Measurements from ENCODE around the gene ELOVL7. TPM values are rescaled to one million over a fixed set of nuclear protein-coding genes. Genes with fewer than 3 reads are reported as not detected.
"Not testable (repeated sequence)": the region's sequence is repeated elsewhere in the genome, so short reads cannot be mapped to it uniquely, and the experiment has no call there.

Gene ELOVL7
- total and polyA plus RNA-seq, 2 donors (not counting 3 experiments of a cell fraction or from before 2014, with no cell fraction given): 0.01 to 0.09 TPM

GRCh38 chr5:60870857-60871256 is 26.8 kb upstream of the ELOVL7 start:
- intact Hi-C loops (cut with micrococcal nuclease): no loop called here

GRCh38 chr5:60860572-60860971 is 16.5 kb upstream of the ELOVL7 start:
- H2AFZ ChIP-seq (ENCODE audit: low read depth, low read length); BruUV-seq (replicated peaks); H3K4me1 ChIP-seq (ENCODE audit: control insufficient read depth, extremely low read depth, insufficient read depth, low read length); intact Hi-C loops (cut with micrococcal nuclease); DNase-seq (ENCODE audit: low read depth, low spot score); H3K9me3 ChIP-seq (replicated peaks; ENCODE audit: control insufficient read depth, insufficient read depth, low read length); dilution Hi-C loops (cut with MboI; ENCODE audit: extremely low pct_ligation_motif_present, low sequenced_read_pairs); H3K79me2 ChIP-seq (ENCODE audit: control insufficient read depth, insufficient read depth, low read length); H3K27me3 ChIP-seq (ENCODE audit: control insufficient read depth in 2 of 2, insufficient read depth in 2 of 2, low read length in 2 of 2); CTCF ChIA-PET; H3K36me3 ChIP-seq (ENCODE audit: control insufficient read depth in 2 of 2, extremely low read depth in 1 of 2, insufficient read depth in 2 of 2, low read length in 2 of 2); H3K27ac ChIP-seq (ENCODE audit: insufficient read depth, low read depth, low read length); H3K4me2 ChIP-seq (ENCODE audit: insufficient read depth, low read length); H3K9me1 ChIP-seq (replicated peaks; ENCODE audit: control insufficient read depth, extremely low read depth, insufficient read depth, low read length); POLR2A ChIA-PET; H3K4me3 ChIP-seq (replicated peaks in 1 of 3; ENCODE audit: insufficient read depth in 1 of 3, low read depth in 1 of 3, low read length in 3 of 3); H4K20me1 ChIP-seq (replicated peaks; ENCODE audit: control insufficient read depth, extremely low read depth, insufficient read depth, low read length); FAIRE-seq; H3K9ac ChIP-seq (replicated peaks; ENCODE audit: extremely low read depth, insufficient read depth, low read length): not testable (repeated sequence)

More at GRCh38 chr5:60870857-60871256, 26.8 kb upstream of the ELOVL7 start:
- POLR2A ChIA-PET: no interaction called here
- dilution Hi-C loops (cut with MboI; ENCODE audit: extremely low pct_ligation_motif_present, low sequenced_read_pairs): no loop called here
- DNase-seq (ENCODE audit: low read depth, low spot score) (no peak), FAIRE-seq (no peak)
- Histone ChIP-seq H3K9me3 (replicated peaks; ENCODE audit: control insufficient read depth, insufficient read depth, low read length) (no peaks in the 10 kb centered on the region), H3K9me1 (replicated peaks; ENCODE audit: control insufficient read depth, extremely low read depth, insufficient read depth, low read length) (no peaks in the 10 kb centered on the region), H3K27me3 (ENCODE audit: control insufficient read depth in 2 of 2, insufficient read depth in 2 of 2, low read length in 2 of 2) (no peaks in the 10 kb centered on the region), H3K4me1 (ENCODE audit: control insufficient read depth, extremely low read depth, insufficient read depth, low read length) (no peaks in the 10 kb centered on the region), H3K79me2 (ENCODE audit: control insufficient read depth, insufficient read depth, low read length) (no peaks in the 10 kb centered on the region), H3K36me3 (ENCODE audit: control insufficient read depth in 2 of 2, extremely low read depth in 1 of 2, insufficient read depth in 2 of 2, low read length in 2 of 2) (no peaks in the 10 kb centered on the region), H3K27ac (ENCODE audit: insufficient read depth, low read depth, low read length) (no peak overlapping the region), H2AFZ (ENCODE audit: low read depth, low read length) (no peak overlapping the region), H3K9ac (replicated peaks; ENCODE audit: extremely low read depth, insufficient read depth, low read length) (no peak overlapping the region), H3K4me3 (replicated peaks in 1 of 3; ENCODE audit: insufficient read depth in 1 of 3, low read depth in 1 of 3, low read length in 3 of 3) (no peak overlapping the region), H3K4me2 (ENCODE audit: insufficient read depth, low read length) (no peak overlapping the region), H4K20me1 (replicated peaks; ENCODE audit: control insufficient read depth, extremely low read depth, insufficient read depth, low read length) (no peaks in the 10 kb centered on the region)
- no peak for TF ChIP-seq CTCF (IDR thresholded peaks at IDR 0.05; ENCODE audit: extremely low read depth in 1 of 2, insufficient read depth in 1 of 2, low read depth in 1 of 2, low read length in 2 of 2)
- TF ChIP-seq MYC (IDR thresholded peaks at IDR 0.05; ENCODE audit: low read depth, low read length): no peak
- CTCF ChIA-PET: interaction anchor here (1.2 kb wide), 1 partner anchor 12 kb away, joined by 3 read pairs; no protein-coding TSS in a partner anchor
- no TSS peak for BruUV-seq (replicated peaks)
